Measurements from ENCODE around the gene TPSG1.
"Not testable (repeated sequence)": the region's sequence is repeated elsewhere in the genome, so short reads cannot be mapped to it uniquely, and the experiment has no call there.

The TPSG1 gene

DNA sequence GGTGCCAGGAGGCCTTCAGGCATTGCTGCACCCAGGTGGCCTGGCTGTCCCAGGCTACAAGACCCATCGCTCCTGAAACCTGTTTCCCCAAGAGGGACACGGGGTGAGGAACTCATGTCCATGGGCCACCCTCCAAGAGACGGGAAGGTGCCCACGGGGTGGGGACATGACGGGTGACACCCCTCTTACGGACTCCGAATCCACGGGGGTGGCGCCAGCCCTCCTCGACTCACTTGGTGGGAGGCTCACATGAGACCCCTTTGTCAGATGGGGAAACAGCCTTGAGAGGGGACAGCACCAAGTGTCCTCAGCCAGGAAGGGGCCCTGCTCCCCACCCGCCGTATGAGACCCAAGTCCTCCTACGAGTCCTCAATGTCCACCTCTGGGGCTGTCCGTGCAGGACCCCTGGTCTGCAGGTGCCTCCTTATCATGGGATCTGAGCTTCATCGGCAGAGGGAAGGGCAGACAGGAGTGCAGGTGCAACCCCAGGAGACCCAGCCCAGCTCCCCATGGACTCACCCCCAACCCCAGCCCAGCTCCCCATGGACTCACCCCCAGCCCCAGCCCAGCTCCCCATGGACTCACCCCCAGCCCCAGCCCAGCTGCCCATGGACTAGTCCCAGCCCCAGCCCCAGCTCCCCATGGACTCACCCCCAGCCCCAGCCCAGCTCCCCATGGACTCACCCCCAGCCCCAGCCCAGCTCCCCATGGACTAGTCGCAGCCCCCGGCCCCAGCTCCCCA is 5.6 kb upstream of the TPSG1 start:
- not testable (repeated sequence) for DNase-seq (ENCODE audit: low read depth in 2 of 2)

DNA sequence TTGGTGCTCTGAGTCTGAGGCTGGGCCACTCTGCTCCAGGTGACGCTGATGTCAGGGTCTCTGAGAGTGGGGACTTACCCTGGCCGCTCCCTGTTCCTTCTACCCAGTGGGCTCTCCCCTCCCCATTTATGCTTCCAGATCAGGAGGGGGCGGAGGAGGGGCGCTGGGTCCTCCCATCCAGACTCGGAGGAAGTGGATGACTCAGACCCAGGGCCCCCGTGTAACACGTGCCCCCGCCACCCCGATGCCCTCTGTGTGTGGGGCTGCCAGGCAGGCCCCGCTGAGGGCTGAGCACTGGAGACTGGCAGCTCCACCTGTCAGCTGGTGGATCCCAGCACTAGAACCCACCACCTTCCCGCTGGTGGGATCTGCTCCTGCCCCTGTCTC is 5.0 kb upstream of the TPSG1 start, which contains the start of gene TPSB2:
TSS of gene TPSB2 (minus strand) at position 101 of the 387 bp plus-strand sequence. CDS start 233 bp downstream, outside the sequence.
- DNase-seq (ENCODE audit: low read depth in 2 of 2): not testable (repeated sequence)

DNA sequence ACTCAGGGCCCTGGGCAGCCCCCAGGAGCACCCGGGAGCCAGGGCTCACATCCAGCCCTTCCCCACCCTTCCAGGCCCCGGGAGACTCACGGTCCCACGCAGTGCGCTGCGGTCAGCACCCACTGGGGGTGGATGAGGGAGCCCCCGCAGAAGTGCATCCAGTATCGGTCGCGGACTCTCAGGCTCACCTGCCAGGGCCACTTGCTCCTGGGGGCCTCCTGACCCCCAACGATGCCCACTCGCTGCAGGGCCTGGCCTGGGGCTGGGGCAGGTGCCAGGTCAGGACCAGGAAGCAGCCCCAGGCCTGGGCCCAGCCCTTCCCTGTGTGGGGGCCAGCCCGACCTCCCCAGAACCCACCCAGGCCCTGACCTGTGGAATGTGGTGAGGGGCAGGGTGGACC is 4.4 kb upstream of the TPSG1 start:
- not testable (repeated sequence) for DNase-seq (ENCODE audit: low read depth in 2 of 2)

DNA sequence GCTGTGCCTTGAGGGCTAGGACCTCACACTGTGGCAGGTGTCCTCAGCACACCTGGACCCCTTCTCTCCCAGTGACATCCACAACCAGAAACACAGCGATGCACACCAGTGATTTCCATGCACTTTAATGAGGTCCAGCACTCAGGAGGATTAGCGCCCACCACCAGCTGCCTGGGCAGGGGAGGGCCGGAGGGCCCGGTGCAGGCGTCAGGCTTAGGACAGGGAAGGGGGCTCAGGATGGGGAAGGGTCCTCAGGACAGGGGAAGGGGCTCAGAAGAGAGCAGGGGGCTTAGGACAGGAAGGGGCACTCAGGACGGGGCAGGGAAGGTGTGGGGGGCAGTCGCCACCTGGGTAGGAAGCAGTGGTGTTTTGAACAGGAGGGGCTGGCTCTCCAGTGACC is 3.2 kb upstream of the TPSG1 start:
- DNase-seq (ENCODE audit: low read depth in 2 of 2): not testable (repeated sequence)

DNA sequence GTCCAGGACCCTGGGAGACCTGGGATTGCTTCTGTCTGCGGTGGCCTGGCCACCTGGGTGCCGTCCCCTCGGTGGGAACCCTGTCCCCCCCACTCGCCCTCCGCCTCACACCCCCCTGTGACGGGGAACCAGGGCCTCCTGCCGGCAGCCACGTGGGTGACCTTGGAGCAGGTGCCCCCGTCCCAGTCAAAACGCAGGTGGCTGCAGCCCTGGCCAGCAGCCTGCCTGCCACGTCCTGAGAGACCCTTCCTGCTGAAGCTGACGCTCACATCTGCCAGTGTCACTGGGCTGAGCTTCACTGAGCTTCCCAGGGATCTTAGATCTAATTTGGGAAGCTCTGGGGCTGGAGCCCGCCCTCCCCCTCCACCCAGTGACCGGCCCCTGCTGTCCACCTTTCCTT is 1.6 kb upstream of the TPSG1 start:
- not testable (repeated sequence) for DNase-seq (ENCODE audit: low read depth in 2 of 2)

DNA sequence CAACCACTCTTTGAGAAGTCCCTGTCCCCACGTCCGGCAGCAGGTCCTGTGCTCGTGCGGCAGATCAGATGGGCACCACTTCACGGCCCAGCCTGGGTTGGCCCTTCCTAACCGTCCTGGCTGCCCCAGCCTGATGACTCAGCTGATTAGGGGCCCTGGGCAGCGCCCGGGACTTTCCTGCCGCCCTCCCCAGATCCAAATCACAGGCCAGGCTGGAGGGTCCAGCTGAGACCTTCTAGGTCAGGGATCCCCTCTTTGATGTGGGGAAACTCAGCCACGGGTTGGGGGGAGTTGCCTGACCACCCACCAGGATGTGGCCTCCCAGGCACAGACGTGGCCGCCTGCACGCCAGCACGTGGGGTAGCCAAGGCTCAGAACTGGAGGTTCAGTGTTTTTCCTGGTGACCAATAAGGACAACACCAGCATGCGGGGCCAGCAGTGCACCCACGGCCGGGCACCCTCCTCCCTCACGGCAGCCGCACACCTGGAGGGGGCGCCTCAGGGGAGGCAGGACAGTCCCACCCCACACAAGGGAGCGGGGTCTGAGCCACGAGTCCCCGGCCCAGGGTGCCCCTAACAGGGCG is 752 bp upstream of the TPSG1 start:
- DNase-seq (ENCODE audit: low read depth in 2 of 2): not testable (repeated sequence)

DNA sequence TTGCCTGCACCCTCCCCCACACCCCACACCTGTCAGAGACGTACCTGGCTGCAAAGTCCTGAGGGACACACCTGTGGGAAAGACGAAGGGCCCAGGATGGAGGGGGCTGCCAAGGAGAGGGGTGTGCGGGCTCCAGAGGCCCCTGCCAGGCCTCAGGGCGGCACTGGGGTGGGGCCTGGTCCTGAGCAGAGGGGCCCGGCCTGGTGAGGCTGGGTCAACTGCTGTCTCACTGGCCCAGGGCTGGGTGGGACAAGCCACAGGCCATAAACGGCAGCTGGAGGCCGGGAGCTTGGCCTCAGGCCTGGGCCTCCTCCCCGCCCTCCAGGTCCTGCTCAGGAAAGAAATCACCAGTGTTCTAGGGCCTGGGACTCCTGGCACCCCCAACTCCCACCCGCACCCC is 510 bp downstream of the TPSG1 start:
- no peak for DNase-seq (ENCODE audit: low read depth in 2 of 2)

DNA sequence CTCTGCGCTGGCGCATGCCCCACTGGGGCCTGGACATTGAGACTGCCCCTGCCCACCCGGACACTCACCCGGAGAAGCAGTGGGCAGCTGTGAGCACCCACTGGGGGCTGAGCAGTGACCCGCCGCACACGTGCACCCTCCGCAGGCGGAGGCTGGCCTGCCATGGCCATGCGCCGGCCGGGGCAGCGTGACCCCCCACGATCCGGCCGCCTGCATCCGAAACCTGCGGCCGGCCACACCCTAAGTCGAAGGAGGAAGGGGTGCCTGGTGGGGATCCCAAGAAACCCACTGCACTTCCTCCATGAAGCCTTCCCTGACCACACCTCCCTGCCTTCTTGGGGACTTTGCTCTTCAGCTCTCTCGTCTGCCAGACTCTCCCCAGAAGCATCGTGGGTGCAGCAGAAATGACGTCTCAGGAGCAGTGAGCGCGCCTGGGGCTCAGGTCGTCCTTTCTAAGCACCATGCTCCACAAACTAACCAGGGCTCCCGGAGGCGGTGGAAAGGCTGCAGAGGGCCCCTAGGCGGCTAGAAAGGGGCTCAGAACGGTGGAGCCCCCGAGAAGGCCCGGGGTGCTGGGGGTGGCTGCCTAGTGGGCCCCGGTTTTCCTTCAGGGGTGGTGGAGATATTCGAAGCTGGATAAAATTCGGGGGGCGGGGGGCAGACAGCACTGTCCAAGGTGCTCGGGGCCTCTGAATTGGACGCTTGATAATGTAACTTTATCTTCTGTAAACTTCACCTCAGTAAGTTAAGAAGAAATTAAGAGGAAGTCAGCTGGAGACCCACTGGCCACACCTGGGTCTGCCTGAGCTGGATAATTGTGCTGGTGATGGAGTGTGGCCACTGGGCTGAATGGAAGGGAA is 1.5 kb downstream of the TPSG1 start:
- no peak for DNase-seq (ENCODE audit: low read depth in 2 of 2)

DNA sequence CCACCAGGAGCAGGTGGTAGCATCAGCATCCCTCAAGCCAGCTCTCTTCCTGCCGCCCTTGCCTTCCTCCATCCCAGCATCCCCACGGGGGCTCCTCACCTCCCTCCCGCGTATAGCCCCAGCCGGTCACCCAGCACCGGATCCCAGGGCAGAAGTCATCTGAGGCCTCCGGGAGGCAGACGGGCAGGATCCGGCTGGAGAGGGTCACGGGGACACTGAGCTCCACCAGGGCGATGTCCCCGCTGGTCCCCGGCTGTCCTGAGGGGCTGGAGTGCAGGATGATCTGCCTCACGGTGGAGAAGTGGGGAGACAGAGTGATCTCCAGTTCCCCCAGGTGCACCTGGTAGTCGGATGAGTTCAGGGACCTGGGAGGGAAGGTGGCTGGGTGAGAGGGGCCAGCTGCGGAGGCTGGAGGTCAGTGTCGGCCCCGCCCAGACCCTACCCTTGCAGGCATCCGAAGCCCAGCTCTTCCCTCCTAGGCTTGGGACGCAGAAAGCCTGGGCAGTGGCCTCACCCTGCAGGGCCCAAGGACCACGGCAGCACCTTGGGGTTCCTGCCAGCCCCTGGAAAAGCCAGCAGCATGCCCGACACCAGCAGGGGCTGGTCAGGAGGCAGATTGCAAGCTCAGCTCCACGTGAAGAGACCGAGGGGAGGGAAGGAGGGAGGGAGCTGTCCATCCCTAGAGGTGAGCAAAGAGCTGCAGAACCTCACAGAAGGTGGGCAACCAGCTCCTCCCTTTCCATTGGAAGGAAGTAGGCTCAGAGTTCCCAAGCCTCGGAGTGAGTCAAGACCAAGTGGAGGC is 2.3 kb downstream of the TPSG1 start:
- no peak for DNase-seq (ENCODE audit: low read depth in 2 of 2)

DNA sequence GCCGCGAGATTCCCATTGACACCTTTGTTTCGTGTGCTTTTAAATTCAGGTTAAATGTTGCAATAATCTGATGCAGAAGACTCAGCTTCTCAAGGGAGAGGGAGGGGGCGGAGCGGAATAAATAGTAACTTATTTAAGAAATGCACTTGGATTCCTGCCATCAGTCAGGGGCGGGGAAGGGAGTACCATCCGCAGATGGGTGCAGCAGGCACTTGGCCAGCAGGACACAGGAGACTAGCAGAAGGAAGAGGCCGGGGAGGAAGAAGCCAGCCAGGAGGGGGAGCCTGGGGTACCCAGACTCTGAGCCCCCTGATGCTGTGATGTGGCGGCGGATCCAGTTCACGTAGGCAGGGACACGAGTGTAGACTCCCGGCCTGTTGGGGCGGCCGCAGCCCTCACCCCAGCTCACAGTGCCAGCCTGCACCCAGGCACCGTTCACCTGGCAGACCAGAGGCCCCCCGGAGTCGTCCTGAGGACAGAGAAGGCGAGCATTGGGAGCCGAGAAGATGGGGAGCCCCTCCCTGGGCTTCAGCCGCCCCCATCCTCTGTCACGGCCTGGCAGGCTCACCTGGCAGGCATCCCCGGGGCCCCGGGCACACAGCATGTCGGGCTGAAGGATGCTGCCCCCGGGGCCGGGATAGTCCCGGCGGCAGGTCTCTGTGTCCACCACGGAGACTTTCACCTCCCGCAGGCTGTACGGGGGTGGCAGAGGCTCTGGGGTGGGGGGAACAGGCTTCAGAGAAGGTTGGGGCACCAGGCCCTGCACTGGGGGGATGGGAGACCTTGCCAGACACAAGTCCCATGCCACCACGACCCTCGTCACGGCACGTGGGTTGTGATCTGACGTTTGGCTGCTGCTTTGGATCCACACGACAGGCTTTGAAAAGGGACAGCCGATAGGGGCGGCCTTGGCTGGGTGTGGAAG is 3.2 kb downstream of the TPSG1 start:
- DNase-seq (ENCODE audit: low read depth in 2 of 2): no peak

DNA sequence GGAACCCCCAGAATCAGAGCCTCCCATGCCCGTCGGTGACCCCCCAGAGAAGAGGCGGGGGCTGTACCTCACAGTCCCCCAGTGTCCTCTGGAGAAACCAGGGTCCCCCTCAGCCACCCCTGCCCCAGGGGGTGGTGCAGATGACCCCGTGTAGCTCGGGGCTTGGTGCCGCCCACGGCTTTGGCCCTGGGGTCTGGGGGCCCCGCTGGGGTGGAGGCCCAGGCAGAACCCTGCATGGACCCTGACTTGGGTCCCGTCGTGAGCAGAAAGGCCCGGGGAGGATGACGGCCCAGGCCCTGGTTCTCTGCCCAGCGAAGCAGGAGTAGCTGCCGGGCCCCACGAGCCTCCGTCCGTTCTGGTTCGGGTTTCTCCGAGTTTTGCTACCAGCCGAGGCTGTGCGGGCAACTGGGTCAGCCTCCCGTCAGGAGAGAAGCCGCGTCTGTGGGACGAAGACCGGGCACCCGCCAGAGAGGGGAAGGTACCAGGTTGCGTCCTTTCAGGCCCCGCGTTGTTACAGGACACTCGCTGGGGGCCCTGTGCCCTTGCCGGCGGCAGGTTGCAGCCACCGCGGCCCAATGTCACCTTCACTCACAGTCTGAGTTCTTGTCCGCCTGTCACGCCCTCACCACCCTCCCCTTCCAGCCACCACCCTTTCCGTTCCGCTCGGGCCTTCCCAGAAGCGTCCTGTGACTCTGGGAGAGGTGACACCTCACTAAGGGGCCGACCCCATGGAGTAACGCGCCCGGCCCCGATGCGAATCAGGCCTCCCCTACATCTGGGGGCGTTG is 4.0 kb downstream of the TPSG1 start:
- no peak for DNase-seq (ENCODE audit: low read depth in 2 of 2)

DNA sequence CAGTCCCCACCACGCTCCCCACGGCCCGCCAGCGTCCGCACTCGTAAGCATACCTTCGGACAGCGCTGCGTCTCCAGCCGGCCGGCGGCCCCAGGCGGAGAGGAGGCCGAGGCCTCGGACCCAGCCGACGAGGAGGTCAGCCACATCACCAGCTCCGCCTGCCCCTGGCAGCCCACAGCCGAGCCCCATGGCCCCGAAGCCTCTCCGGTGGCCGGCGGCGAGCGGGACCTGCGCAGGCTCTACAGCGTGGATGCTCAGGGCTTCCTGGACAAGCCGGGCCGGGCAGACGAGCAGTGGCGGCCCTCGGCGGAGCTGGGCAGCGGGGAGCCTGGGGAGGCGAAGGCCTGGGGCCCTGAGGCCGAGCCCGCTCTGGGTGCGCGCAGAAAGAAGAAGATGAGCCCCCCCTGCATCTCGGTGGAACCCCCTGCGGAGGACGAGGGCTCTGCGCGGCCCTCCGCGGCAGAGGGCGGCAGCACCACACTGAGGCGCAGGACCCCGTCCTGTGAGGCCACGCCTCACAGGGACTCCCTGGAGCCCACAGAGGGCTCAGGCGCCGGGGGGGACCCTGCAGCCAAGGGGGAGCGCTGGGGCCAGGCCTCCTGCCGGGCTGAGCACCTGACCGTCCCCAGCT is 4.9 kb downstream of the TPSG1 start:
- DNase-seq (ENCODE audit: low read depth in 2 of 2): no peak

DNA sequence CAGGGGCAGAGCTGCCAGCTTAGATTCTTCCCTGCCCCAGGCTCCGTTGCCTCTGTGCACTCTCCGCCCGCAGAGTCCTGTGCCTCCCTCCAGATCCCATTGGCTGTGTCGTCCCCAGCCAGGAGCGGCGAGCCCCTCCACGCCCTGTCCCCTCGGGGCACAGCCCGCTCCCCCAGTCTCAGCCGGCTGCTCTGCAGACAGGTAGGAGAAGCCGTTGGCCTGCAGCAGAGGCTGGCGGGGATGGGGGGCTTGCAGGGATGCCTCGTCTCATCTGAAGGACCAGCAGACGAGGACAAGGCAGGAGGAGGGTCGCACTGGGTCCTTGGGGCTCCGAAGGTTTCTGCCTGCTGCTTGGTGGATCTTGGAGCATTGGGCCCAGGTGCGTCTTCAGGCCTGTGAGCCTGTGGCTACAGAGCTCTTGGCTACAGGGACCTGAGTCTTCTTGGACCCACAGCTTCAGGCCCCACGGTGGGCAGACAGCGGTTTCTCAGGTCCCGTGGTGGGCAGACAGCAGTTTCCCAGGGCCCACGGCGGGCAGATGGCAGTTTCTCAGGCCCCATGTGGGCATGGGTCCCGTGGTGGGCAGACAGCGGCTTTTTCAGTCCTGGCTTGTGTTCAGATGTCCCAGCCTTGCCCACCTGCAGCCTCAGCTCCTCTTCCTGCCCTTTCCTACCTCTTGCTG is 6.0 kb downstream of the TPSG1 start:
- DNase-seq (ENCODE audit: low read depth in 2 of 2): no peak

DNA sequence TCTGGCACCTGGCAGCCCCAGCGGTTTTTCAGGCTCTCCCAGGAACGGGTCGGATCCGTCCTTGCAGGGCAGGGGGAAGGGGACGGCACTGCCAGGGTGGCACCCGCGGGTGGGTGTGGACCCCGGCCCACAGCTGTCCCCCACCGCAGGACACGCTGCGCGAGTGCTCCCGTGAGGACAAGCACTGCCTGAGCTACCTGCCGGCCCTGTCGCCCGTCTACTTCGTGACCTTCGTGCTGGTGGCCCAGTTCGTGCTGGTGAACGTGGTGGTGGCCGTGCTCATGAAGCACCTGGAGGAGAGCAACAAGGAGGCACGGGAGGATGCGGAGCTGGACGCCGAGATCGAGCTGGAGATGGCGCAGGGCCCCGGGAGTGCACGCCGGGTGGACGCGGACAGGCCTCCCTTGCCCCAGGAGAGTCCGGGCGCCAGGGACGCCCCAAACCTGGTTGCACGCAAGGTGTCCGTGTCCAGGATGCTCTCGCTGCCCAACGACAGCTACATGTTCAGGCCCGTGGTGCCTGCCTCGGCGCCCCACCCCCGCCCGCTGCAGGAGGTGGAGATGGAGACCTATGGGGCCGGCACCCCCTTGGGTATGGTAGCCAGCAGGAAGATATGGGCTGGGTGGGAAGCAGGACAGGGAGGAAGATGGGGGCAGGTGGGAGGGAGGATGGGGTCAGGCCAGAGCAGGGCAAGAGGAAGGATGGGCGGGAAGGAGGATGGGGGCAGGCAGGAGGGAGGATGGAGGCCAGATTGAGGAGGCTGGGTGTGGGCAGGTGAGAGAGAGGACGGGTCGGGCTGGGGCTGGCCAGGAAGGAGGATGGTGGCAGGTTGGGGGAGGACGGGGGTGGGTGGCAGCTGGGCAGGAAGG is 6.8 kb downstream of the TPSG1 start:
- DNase-seq (ENCODE audit: low read depth in 2 of 2): no peak

DNA sequence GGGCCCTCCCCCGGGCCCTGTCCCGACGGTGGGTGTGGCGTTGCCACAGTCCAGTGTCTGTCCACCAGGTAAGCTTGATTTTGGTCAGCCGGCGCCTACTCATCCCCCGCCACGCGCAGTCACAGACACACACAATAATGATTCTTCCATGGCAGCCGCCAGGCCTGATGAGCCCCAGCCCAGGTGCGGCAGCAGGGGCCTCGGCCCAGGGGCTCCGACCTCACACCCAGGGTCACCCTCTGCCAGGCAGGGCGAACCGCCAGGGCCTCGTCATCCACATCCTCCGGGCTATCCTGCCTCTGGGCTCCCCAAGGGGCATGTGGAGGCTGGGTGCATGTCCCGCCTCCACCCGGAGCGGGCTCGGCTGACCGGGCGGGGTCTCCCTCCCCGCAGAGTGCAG is 7.5 kb downstream of the TPSG1 start:
- no peak for DNase-seq (ENCODE audit: low read depth in 2 of 2)

DNA sequence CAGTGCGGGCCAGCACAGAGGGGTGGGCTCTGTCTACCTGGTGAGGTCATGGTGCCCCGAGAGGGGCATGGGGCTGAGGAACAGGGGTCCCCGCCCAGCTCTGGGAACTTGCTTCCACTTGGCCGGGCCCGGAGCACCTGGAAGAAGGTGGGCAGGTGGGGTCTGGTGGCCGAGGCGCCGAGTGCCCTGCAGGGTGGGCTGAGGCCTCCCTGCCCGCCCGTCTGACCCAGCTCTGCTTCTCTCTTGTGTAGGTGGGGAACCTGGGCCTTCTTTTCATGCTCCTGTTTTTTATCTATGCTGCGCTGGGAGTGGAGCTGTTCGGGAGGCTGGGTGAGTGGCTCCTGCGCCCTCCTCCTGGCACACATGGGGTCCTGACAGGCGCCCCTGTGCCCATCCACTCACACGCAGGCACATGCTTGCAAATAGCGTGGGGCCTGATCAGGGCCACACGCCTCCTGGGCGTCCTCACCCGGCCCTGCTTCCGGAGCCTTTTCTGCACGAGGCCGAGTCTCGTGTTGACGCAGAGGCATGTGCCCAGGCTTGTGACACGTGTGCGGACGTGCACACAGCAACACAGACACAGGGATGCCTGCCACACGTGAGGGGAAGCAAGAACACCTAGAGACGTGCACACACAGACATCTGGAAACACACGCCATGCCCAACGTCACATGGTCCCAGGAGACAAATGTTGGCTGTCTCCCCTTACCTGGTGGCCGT is 8.2 kb downstream of the TPSG1 start:
- no peak for DNase-seq (ENCODE audit: low read depth in 2 of 2)

DNA sequence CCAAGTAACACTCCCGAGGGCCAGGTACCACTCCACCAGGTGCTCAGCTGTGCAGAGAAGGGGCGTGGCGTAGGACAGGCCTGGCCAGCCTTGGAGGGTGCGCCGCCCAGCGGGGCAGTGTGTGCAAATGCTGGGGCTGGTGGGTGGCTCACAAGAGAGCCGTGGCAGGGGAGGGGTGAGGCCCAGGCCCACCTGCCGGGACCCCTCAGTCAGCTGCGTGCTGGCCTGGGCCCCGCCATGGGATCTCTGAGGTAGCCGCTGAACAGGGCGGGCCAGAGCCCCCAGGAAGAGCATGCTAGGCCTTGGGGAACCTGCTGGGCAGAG is 8.8 kb downstream of the TPSG1 start:
- DNase-seq (ENCODE audit: low read depth in 2 of 2): no peak
